Measurements from ENCODE around the gene EML1. TPM values are rescaled to one million over a fixed set of nuclear protein-coding genes. Genes with fewer than 3 reads are reported as not detected.

Gene EML1
- total RNA-seq, 2 experiments from 2014 or later = not detected

DNA sequence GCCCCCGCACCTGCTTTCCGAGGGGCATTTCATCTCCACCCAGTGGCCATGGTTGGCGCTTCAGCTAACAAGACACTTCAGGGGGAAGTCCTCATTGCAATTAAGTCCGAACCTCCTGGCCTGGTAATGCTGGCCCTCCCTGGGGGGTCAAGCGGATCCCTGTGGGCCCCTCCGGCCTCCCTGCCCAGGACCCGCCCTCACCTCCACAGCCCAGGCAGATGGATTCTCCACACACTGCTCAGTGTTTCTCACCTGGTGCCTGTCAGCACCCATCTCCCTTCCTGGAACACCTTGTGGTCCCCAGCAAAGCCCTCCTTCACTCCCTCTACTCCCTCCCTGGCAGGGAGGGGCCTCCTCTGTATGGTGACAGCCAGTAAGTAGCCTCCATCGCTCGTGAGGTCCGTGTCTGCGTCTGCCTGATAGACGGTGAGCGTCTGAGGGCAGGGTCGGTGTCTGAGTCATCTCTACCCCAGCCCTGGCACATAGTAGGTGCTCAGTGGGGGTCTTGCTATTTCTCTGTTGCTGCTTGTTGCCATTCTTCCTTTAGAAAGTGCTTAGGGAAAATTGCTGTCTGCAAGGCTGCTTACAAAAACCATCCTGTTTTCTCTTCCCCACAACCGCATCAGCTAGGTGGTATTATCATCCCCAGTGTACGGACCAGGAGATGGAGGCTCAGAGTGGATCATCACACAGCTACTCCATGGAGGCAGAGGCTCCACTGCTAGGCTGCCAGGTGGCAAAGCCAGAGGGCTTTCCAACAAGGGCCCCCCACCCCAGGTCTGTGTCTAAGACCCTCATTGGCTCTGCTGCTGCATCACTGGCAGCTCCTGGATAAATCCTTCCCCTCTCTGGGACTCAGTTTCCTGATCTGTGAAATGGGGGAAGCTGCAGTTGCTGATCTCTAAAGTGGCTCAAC, 39.7 kb upstream of the EML1 start:
- TF ChIP-seq EZH2phosphoT487 (IDR thresholded peaks at IDR 0.05; ENCODE audit: borderline replicate concordance, low read depth, low read length) = no peak
- TF ChIP-seq, protein P1, sequence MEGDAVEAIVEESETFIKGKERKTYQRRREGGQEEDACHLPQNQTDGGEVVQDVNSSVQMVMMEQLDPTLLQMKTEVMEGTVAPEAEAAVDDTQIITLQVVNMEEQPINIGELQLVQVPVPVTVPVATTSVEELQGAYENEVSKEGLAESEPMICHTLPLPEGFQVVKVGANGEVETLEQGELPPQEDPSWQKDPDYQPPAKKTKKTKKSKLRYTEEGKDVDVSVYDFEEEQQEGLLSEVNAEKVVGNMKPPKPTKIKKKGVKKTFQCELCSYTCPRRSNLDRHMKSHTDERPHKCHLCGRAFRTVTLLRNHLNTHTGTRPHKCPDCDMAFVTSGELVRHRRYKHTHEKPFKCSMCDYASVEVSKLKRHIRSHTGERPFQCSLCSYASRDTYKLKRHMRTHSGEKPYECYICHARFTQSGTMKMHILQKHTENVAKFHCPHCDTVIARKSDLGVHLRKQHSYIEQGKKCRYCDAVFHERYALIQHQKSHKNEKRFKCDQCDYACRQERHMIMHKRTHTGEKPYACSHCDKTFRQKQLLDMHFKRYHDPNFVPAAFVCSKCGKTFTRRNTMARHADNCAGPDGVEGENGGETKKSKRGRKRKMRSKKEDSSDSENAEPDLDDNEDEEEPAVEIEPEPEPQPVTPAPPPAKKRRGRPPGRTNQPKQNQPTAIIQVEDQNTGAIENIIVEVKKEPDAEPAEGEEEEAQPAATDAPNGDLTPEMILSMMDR (conservative IDR thresholded peaks at IDR 0.05; ENCODE audit: low read length) = 0 out of 2 replicates have a peak, but pooled peaks have one; percentile 22
- no peak overlapping the region for H3K4me3 ChIP-seq (ENCODE audit: low read depth, low read length, poor library complexity, severe bottlenecking)
- no peaks in the 10 kb centered on the region for H3K9me2 ChIP-seq (ENCODE audit: insufficient read depth, low read length)
- no peaks in the 10 kb centered on the region for H3K79me2 ChIP-seq (ENCODE audit: insufficient read depth, low read depth, low read length)
- no peaks in the 10 kb centered on the region for H3K9me3 ChIP-seq (ENCODE audit: low read length)
- no peak overlapping the region for H2AFZ ChIP-seq (ENCODE audit: low read length)
- peaks cover 6% of the 10 kb centered on the region for H3K4me1 ChIP-seq (ENCODE audit: insufficient read depth, low read length, poor library complexity, severe bottlenecking)
- DNase-seq (ENCODE audit: low spot score) = no peak
- ChIA-PET CTCF (ENCODE audit: unreplicated experiment) (no interaction called here), POLR2A (no interaction called here)
- intact Hi-C loops (cut with micrococcal nuclease; ENCODE audit: unreplicated experiment) = no loop called here
- no peaks in the 10 kb centered on the region for H3K36me3 ChIP-seq (ENCODE audit: insufficient read depth, low read length)
- no peak overlapping the region for H3K27ac ChIP-seq (ENCODE audit: low read depth, low read length, poor library complexity, severe bottlenecking)
- H3K4me2 ChIP-seq (ENCODE audit: low read length) = no peak overlapping the region
- H4K20me1 ChIP-seq (ENCODE audit: insufficient read depth, low read length) = no peaks in the 10 kb centered on the region
- no TSS peak for BruUV-seq (replicated peaks)

DNA sequence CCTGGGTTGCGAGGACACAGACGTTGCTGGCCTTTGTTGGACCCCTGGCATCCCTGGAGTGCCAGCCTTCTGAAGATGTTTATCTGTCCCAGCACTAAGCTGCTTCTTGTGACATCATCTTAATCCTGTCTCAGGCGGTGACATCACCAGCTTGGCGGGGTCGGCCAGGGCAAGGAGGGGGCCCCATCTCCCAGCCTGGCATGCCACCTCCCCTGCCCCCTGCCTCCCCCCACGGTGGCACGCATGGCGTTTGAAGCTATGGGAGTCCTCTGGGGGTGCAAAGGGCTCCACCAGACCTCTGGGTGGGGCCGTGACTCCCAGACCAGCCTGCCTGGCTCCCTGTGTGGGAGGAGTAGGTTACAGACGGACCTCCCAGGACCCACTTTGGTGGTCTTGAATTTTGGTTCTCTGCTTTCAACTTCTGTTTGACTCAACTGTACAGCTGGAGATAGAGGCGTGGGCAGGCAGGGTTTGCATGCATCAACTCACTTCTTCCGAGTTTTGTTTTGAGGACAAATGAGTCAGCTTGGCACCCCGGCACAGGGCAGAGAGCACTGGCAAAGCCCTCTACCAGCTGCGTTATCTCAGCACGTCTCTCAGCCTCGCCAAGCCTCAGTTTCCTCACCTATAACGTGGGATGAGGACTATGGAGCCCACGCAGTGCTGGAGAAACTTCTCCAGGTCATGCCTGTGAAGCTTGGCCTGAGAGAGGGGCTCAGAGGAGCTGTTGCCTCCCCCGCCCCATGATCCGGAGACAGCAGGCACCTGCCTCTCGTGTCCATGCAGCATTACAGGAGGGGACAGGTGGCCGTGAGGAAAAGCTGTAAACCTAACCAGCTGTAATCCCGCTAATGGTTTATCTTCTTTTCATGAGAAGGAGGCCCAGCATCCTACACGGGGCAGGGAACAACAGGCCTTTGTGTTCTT, 38.8 kb upstream of the EML1 start:
- Histone ChIP-seq H3K36me3 (ENCODE audit: insufficient read depth, low read length) (no peaks in the 10 kb centered on the region), H3K79me2 (ENCODE audit: insufficient read depth, low read depth, low read length) (no peaks in the 10 kb centered on the region), H4K20me1 (ENCODE audit: insufficient read depth, low read length) (no peaks in the 10 kb centered on the region), H3K9me2 (ENCODE audit: insufficient read depth, low read length) (no peaks in the 10 kb centered on the region), H3K4me3 (ENCODE audit: low read depth, low read length, poor library complexity, severe bottlenecking) (no peak overlapping the region), H3K4me1 (ENCODE audit: insufficient read depth, low read length, poor library complexity, severe bottlenecking) (peaks cover 6% of the 10 kb centered on the region), H3K9me3 (ENCODE audit: low read length) (no peaks in the 10 kb centered on the region), H3K27ac (ENCODE audit: low read depth, low read length, poor library complexity, severe bottlenecking) (no peak overlapping the region), H3K4me2 (ENCODE audit: low read length) (no peak overlapping the region), H2AFZ (ENCODE audit: low read length) (no peak overlapping the region)
- no TSS peak for BruUV-seq (replicated peaks)
- TF ChIP-seq EZH2phosphoT487 (IDR thresholded peaks at IDR 0.05; ENCODE audit: borderline replicate concordance, low read depth, low read length) = no peak
- TF ChIP-seq, protein P1 (conservative IDR thresholded peaks at IDR 0.05; ENCODE audit: low read length) = no peak
- ChIA-PET CTCF (ENCODE audit: unreplicated experiment) (no interaction called here), POLR2A (interaction anchor here (0.7 kb wide), 1 partner anchor 1886 kb away, joined by 3 read pairs; no protein-coding TSS in a partner anchor)
- intact Hi-C loops (cut with micrococcal nuclease; ENCODE audit: unreplicated experiment) = no loop called here
- DNase-seq (ENCODE audit: low spot score) = no peak
